Measurements from ENCODE around the gene KCNMB2.

GRCh38 chr3:178491751-178492150, 44.5 kb upstream of the KCNMB2 start:
- TF ChIP-seq, protein P1, sequence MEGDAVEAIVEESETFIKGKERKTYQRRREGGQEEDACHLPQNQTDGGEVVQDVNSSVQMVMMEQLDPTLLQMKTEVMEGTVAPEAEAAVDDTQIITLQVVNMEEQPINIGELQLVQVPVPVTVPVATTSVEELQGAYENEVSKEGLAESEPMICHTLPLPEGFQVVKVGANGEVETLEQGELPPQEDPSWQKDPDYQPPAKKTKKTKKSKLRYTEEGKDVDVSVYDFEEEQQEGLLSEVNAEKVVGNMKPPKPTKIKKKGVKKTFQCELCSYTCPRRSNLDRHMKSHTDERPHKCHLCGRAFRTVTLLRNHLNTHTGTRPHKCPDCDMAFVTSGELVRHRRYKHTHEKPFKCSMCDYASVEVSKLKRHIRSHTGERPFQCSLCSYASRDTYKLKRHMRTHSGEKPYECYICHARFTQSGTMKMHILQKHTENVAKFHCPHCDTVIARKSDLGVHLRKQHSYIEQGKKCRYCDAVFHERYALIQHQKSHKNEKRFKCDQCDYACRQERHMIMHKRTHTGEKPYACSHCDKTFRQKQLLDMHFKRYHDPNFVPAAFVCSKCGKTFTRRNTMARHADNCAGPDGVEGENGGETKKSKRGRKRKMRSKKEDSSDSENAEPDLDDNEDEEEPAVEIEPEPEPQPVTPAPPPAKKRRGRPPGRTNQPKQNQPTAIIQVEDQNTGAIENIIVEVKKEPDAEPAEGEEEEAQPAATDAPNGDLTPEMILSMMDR (IDR thresholded peaks at IDR 0.05): no peak
- TF ChIP-seq POLR2A (IDR thresholded peaks at IDR 0.05): no peak

All from stomach (tissue), 4 donors.